ENCODE results near the gene MAP9. TPM values are rescaled to one million over a fixed set of nuclear protein-coding genes. Genes with fewer than 3 reads are reported as not detected.
"Not testable (repeated sequence)": the region's sequence is repeated elsewhere in the genome, so short reads cannot be mapped to it uniquely, and the experiment has no call there.

MAP9 gene
- total and polyA plus RNA-seq, 12 donors: 3.4 to 15.1 (median 8.1) TPM

GRCh38 chr4:155322782-155323181, 54.0 kb downstream of the MAP9 start:
- Histone ChIP-seq H3K27ac (no peak overlapping the region), H3K4me3 (no peak overlapping the region), H3K4me1 (replicated peaks in 1 of 2) (no peaks in the 10 kb centered on the region), H3K36me3 (replicated peaks in 1 of 2) (no peaks in the 10 kb centered on the region), H3K27me3 (no peaks in the 10 kb centered on the region), H3K9me3 (replicated peaks in 1 of 3) (no peaks in the 10 kb centered on the region)
- WGBS, 4 donors: 29 to 45% (median 41%) methylated on average over 2 of the region's 2 CpGs
- intact Hi-C loops (cut with DNase I): no loop called here
- DNase-seq: no peak
- TF ChIP-seq POLR2A (IDR thresholded peaks at IDR 0.05) (no peak), CTCF (IDR thresholded peaks at IDR 0.05) (no peak)

GRCh38 chr4:155321006-155321405, 55.8 kb downstream of the MAP9 start:
- Histone ChIP-seq H3K36me3 (replicated peaks in 1 of 2) (no peaks in the 10 kb centered on the region), H3K4me1 (replicated peaks in 1 of 2) (no peaks in the 10 kb centered on the region), H3K9me3 (replicated peaks in 1 of 3) (no peaks in the 10 kb centered on the region), H3K27me3 (no peaks in the 10 kb centered on the region), H3K27ac (no peak overlapping the region), H3K4me3 (no peak overlapping the region)
- intact Hi-C loops (cut with DNase I): no loop called here
- no peak for DNase-seq
- TF ChIP-seq POLR2A (IDR thresholded peaks at IDR 0.05): no peak
- no peak for TF ChIP-seq CTCF (IDR thresholded peaks at IDR 0.05)

GRCh38 chr4:155319516-155319915, 57.2 kb downstream of the MAP9 start:
- no peak for DNase-seq
- Histone ChIP-seq H3K27me3 (peaks cover 3% of the 10 kb centered on the region), H3K9me3 (replicated peaks in 1 of 3) (no peaks in the 10 kb centered on the region), H3K4me1 (replicated peaks in 1 of 2) (no peaks in the 10 kb centered on the region), H3K27ac (no peak overlapping the region), H3K36me3 (replicated peaks in 1 of 2) (no peaks in the 10 kb centered on the region), H3K4me3 (no peak overlapping the region)
- intact Hi-C loops (cut with DNase I): no loop called here
- no peak for TF ChIP-seq CTCF (IDR thresholded peaks at IDR 0.05)
- no peak for TF ChIP-seq POLR2A (IDR thresholded peaks at IDR 0.05)
- 58 to 79% (median 67%) methylated on average over 1 of the region's 1 CpG for WGBS, 4 donors

GRCh38 chr4:155312027-155312426, 64.7 kb downstream of the MAP9 start:
- H3K36me3 ChIP-seq (replicated peaks in 1 of 2); H3K4me3 ChIP-seq; H3K9me3 ChIP-seq (replicated peaks in 1 of 3); DNase-seq; H3K4me1 ChIP-seq (replicated peaks in 1 of 2); intact Hi-C loops (cut with DNase I); H3K27me3 ChIP-seq; H3K27ac ChIP-seq: not testable (repeated sequence)
- WGBS, 4 donors: 74 to 91% (median 87%) methylated on average over 5 of the region's 5 CpGs

- Histone ChIP-seq H3K27me3 (no peaks in the 10 kb centered on the region), H3K4me3 (no peak overlapping the region), H3K4me1 (replicated peaks in 1 of 2) (no peaks in the 10 kb centered on the region), H3K36me3 (replicated peaks in 1 of 2) (no peaks in the 10 kb centered on the region), H3K9me3 (replicated peaks in 1 of 3) (no peaks in the 10 kb centered on the region), H3K27ac (no peak overlapping the region)
- WGBS, 4 donors: 77 to 84% (median 79%) methylated on average over 4 of the region's 4 CpGs
- intact Hi-C loops (cut with DNase I): no loop called here
- no peak for DNase-seq
- TF ChIP-seq POLR2A (IDR thresholded peaks at IDR 0.05): no peak
- TF ChIP-seq CTCF (IDR thresholded peaks at IDR 0.05): no peak
Measured at GRCh38 chr4:155307731-155308277, 69.0 kb downstream of the MAP9 start.
